Stimulated activated CD4-positive, alpha-beta T cell treated with anti-CD3 and anti-CD28 coated beads, Interleukin-1b, Interleukin-23, amount 100 ng/mL, for 24 hours (primary cell): ENCODE data around the gene GOSR1.
"Not testable (repeated sequence)": the region's sequence is repeated elsewhere in the genome, so short reads cannot be mapped to it uniquely, and the experiment has no call there.

Experiments
- DNase-seq, 4 experiments: peaks; one replicate each; pipeline ENCODE4 v3.0.0-alpha.2; 2020; ENCODE audit warnings: low read depth in 4 of 4, low spot score in 1 of 4

The GOSR1 gene

GRCh38 chr17:30477083-30477773 is at the start of gene GOSR1:
TSS of gene GOSR1 (plus strand) at chr17:30477408. CDS start at chr17:30477434, 26 bp downstream.
- peak; percentile 81 to 88 (median 86) for DNase-seq

GRCh38 chr17:30427611-30428010 is 49.6 kb upstream of the GOSR1 start:
- no peak for DNase-seq

GRCh38 chr17:30429155-30429554 is 48.1 kb upstream of the GOSR1 start:
- no peak for DNase-seq

- no peak for DNase-seq
Observed at GRCh38 chr17:30433514-30433913, 43.7 kb upstream of the GOSR1 start.

GRCh38 chr17:30436729-30437128 is 40.5 kb upstream of the GOSR1 start:
- no peak for DNase-seq

GRCh38 chr17:30443721-30444120 is 33.5 kb upstream of the GOSR1 start:
- no peak for DNase-seq

GRCh38 chr17:30446640-30447039 is 30.6 kb upstream of the GOSR1 start:
- DNase-seq = not testable (repeated sequence)

- no peak for DNase-seq
Observed at GRCh38 chr17:30449480-30449879, 27.7 kb upstream of the GOSR1 start.

- no peak for DNase-seq
Observed at GRCh38 chr17:30450125-30451027, 26.8 kb upstream of the GOSR1 start.

- no peak for DNase-seq
Observed at GRCh38 chr17:30454635-30455034, 22.6 kb upstream of the GOSR1 start.

GRCh38 chr17:30458371-30458770 is 18.8 kb upstream of the GOSR1 start:
- DNase-seq = no peak

- DNase-seq = not testable (repeated sequence)
Observed at GRCh38 chr17:30458797-30459413, 18.3 kb upstream of the GOSR1 start.

GRCh38 chr17:30468465-30468864 is 8.7 kb upstream of the GOSR1 start:
- no peak for DNase-seq

GRCh38 chr17:30472238-30472890 is 4.8 kb upstream of the GOSR1 start:
- DNase-seq = no peak

GRCh38 chr17:30475206-30475605 is 2.0 kb upstream of the GOSR1 start:
- DNase-seq = no peak

GRCh38 chr17:30476726-30477082 is 504 bp upstream of the GOSR1 start:
- peak in 1 of 4 experiments; percentile 15 for DNase-seq

GRCh38 chr17:30477774-30478115 is 537 bp downstream of the GOSR1 start:
- no peak for DNase-seq

GRCh38 chr17:30482555-30482954 is 5.3 kb downstream of the GOSR1 start:
- no peak for DNase-seq

- no peak for DNase-seq
Observed at GRCh38 chr17:30483159-30483558, 6.0 kb downstream of the GOSR1 start.

- DNase-seq = no peak
Observed at GRCh38 chr17:30493780-30494179, 16.6 kb downstream of the GOSR1 start.

GRCh38 chr17:30495586-30495985 is 18.4 kb downstream of the GOSR1 start:
- no peak for DNase-seq

- DNase-seq = no peak
Observed at GRCh38 chr17:30503558-30503957, 26.4 kb downstream of the GOSR1 start.
